WTC11 (cell line): ENCODE measurements around the gene AMBRA1.

ENCODE experiments used
- NR1H2 ChIP-seq: sonication (generic); formaldehyde crosslinking; IDR thresholded peaks from 2 replicates; pipeline ENCODE4 v1.9.0; 2021; ENCODE audit warnings: mild to moderate bottlenecking, moderate library complexity, missing genetic modification reagents
- ZNF396 ChIP-seq: fragments of 250-450 bp; sonication (Bioruptor Pico); IDR thresholded peaks from 2 replicates; pipeline ENCODE4 v1.8.0; 2021; ENCODE audit warnings: mild to moderate bottlenecking, moderate library complexity, borderline replicate concordance
- TF ChIP-seq, protein P1 (sequence below): fragments of 200-600 bp; IDR thresholded peaks from 2 replicates; pipeline ENCODE4 v1.8.0; 2022; ENCODE audit warnings: antibody characterized with exemption

GRCh38 chr11:46427364-46427763 lies 166.5 kb downstream of the AMBRA1 start:
- TF ChIP-seq, protein P1, sequence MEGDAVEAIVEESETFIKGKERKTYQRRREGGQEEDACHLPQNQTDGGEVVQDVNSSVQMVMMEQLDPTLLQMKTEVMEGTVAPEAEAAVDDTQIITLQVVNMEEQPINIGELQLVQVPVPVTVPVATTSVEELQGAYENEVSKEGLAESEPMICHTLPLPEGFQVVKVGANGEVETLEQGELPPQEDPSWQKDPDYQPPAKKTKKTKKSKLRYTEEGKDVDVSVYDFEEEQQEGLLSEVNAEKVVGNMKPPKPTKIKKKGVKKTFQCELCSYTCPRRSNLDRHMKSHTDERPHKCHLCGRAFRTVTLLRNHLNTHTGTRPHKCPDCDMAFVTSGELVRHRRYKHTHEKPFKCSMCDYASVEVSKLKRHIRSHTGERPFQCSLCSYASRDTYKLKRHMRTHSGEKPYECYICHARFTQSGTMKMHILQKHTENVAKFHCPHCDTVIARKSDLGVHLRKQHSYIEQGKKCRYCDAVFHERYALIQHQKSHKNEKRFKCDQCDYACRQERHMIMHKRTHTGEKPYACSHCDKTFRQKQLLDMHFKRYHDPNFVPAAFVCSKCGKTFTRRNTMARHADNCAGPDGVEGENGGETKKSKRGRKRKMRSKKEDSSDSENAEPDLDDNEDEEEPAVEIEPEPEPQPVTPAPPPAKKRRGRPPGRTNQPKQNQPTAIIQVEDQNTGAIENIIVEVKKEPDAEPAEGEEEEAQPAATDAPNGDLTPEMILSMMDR = no peak
- no peak for TF ChIP-seq ZNF396 (CRISPR knock-in tag)
- no peak for TF ChIP-seq NR1H2 (CRISPR knock-in tag)
